Measurements from ENCODE around the gene BMPER.

BMPER gene

DNA sequence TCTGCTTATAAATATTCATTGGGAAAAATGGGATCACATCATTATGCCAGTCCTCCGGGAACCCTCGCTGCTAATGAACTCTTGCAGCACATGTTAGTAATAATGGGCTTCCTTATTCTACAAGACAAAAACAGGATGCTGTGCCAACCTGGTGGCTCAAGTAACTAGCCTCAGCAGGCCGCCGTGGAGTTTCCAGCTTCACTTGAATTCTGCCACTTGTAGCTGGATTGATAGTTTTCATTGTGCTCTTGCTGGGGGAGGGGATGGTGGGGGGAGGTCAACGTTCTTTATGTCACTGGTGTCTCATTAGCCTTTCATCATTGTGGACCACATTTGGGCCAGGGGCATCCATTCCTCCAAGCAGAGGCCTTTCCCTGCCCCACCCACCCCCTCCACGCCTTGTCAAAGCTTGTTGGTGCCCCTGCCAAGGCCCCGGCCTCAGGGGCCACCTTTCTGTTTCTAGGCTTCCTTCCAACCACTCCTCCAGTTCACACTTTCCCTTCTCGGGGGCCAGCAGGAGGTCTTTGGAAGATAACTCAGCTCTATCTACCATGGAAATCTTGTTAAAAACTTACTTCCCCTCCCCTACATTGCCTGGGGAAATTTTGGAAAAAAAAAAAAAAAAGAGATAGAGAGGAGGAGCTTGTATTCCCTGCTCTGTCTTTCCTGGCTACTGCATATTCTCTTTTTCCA is 153.9 kb downstream of the BMPER start:
- no peak for FAIRE-seq
- no peak for DNase-seq (ENCODE audit: insufficient read length)
- no peak for TF ChIP-seq POLR2AphosphoS5 (IDR thresholded peaks at IDR 0.05; ENCODE audit: low read depth, low read length)
- TF ChIP-seq POLR2A (IDR thresholded peaks at IDR 0.05; ENCODE audit: low read depth, low read length), result no peak
- TF ChIP-seq TAF1 (IDR thresholded peaks at IDR 0.05; ENCODE audit: borderline replicate concordance, low read depth, low read length), result no peak

DNA sequence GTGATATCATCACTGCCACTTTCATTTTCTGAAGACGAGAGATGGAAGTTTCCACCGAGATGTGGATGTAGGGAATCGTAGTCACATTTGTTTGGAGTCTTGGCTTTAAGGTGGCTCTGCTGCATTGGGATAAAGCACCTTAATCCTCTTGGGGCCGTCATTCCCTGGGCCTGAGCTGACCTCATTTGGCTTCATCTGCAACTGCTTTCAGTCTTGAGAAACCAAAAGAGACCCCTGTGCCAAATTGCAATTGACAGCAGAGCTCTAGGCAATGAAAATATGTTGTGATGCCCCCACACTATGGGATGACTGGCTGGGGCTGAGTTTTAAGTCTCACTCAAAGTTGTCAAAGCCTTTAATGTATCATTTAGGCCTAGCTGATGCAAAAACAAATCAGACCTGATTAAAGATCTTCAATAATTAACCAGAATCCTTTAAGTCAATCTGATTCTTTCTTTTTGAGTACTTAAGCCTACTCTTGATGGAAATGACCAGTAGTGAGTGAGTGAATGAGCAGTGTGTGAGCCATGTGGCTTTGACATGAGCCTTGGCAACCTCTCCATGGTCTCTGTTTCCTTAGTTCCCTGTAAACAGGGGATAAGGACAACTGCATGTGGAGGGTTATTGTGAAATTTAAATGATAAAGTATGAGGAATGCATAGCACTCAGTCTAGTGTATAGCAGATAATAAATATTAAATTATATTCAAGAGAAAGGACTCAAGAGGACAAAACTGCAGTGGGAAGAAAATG is 155.0 kb downstream of the BMPER start:
- no peak for DNase-seq (ENCODE audit: insufficient read length)
- FAIRE-seq, result no peak
- TF ChIP-seq POLR2A (IDR thresholded peaks at IDR 0.05; ENCODE audit: low read depth, low read length) (no peak), TAF1 (IDR thresholded peaks at IDR 0.05; ENCODE audit: borderline replicate concordance, low read depth, low read length) (no peak), POLR2AphosphoS5 (IDR thresholded peaks at IDR 0.05; ENCODE audit: low read depth, low read length) (no peak)

DNA sequence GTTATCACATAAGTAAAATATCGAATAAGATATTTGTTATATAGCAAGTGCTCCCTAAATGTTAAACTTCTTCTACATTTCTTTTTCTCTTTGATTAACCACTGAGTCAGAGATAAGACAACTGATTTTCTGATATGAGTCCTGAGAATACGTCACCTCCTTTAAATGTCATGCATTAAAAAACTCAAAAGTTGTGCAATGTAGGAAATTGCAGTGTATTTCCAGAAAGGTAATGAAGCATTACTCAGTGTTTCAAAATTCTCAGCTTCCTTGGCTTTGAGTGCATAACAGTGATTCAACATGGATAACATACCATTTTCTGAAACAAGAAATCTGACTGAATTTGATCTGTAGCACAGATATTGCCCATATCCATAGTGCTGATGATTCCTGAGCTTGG is 155.8 kb downstream of the BMPER start:
- no peak for DNase-seq (ENCODE audit: insufficient read length)
- TF ChIP-seq POLR2AphosphoS5 (IDR thresholded peaks at IDR 0.05; ENCODE audit: low read depth, low read length) (no peak), POLR2A (IDR thresholded peaks at IDR 0.05; ENCODE audit: low read depth, low read length) (no peak), TAF1 (IDR thresholded peaks at IDR 0.05; ENCODE audit: borderline replicate concordance, low read depth, low read length) (no peak)
- FAIRE-seq, result no peak

DNA sequence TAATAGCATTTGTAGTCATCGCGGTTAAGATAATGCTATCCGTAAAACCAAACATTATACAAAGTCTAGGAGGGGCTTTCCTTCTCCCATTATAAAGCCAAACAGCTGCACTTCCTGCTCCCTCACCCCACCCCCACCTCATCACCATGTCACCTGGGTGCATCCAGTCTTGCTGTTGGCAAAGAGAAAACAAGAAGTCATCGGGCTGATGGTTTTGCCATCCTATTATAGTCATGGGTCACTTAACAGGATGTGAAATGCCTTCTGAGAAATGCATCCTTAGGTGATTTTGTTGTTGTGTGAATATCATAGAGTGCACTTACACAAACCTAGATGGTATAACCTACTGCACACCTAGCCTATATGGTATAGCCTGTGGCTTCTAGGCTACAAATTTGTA is 157.0 kb downstream of the BMPER start:
- TF ChIP-seq POLR2A (IDR thresholded peaks at IDR 0.05; ENCODE audit: low read depth, low read length), result no peak
- TF ChIP-seq TAF1 (IDR thresholded peaks at IDR 0.05; ENCODE audit: borderline replicate concordance, low read depth, low read length), result no peak
- TF ChIP-seq POLR2AphosphoS5 (IDR thresholded peaks at IDR 0.05; ENCODE audit: low read depth, low read length), result no peak
- DNase-seq (ENCODE audit: insufficient read length), result no peak
- FAIRE-seq, result no peak

DNA sequence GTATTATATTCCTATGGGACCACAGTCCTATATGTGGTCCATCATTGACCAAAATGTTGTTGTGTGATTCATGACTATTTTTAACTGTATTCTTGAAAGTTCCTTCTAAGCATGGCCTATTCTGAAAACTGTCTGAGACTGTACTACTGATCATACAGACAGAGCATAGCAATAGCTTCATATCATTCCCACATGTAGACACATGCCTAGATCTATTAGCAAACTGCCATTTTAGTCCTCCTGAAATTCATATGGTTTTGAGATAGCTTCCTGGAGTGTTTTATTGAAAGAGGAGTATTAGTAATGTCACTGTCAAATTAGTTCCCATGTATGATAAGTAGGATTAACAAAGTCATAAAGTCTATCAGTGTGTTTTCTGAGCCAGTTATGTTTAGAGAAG is 157.5 kb downstream of the BMPER start:
- DNase-seq (ENCODE audit: insufficient read length) (no peak), FAIRE-seq (no peak)
- TF ChIP-seq POLR2AphosphoS5 (IDR thresholded peaks at IDR 0.05; ENCODE audit: low read depth, low read length), result no peak
- no peak for TF ChIP-seq TAF1 (IDR thresholded peaks at IDR 0.05; ENCODE audit: borderline replicate concordance, low read depth, low read length)
- TF ChIP-seq POLR2A (IDR thresholded peaks at IDR 0.05; ENCODE audit: low read depth, low read length), result no peak

DNA sequence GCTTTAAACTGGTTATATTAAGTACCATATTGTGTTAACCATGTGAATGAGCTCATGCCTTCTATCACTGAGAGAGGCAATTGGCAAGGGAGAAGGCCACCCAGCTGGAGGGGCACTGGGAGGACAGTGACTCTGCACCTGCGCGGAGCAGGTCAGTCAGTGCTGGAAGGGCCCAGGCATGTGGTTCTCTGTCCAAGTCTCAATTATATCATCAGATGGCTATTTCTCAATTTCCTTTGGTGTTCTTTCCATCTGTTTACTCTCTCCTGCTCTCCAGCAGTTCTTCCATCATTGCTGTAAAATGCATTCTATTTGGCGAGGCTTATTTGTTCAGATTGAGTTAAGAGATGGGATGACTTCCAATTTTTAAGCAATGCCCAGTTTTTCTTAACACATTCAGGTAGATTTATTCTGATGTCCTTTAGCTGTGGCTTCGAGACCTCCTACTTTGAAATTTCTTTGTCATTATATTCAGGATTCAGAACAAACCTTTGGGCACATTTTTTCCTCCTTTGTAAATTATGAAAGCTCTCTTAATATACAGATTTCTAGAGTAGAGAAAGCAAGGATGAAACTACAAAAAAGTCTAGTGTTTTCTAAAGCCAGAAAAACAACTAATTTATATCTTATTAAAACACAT is 159.3 kb downstream of the BMPER start:
- TF ChIP-seq POLR2A (IDR thresholded peaks at IDR 0.05; ENCODE audit: low read depth, low read length) (no peak), TAF1 (IDR thresholded peaks at IDR 0.05; ENCODE audit: borderline replicate concordance, low read depth, low read length) (no peak), POLR2AphosphoS5 (IDR thresholded peaks at IDR 0.05; ENCODE audit: low read depth, low read length) (no peak)
- DNase-seq (ENCODE audit: insufficient read length) (no peak), FAIRE-seq (no peak)

DNA sequence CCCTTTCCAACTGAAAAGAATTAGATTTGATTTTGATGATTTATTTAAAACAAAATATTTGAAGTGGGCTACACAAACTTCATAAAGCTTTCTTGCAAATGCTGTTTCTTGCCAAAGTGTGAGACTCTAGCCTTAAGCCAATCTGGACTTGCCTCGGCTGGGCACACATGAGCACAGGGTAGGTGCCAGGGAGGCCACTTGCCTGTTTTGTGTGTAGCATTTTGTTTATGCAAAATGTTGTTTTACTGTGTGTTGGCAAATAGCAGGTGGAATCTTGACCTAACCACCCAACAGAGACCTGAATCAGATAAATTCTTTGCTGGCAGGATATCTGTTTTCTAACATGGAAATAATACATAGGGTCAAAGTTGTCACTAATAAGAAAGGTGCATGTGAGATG is 161.1 kb downstream of the BMPER start:
- TF ChIP-seq POLR2AphosphoS5 (IDR thresholded peaks at IDR 0.05; ENCODE audit: low read depth, low read length), result no peak
- TF ChIP-seq TAF1 (IDR thresholded peaks at IDR 0.05; ENCODE audit: borderline replicate concordance, low read depth, low read length), result no peak
- no peak for TF ChIP-seq POLR2A (IDR thresholded peaks at IDR 0.05; ENCODE audit: low read depth, low read length)
- FAIRE-seq (no peak), DNase-seq (ENCODE audit: insufficient read length) (no peak)

DNA sequence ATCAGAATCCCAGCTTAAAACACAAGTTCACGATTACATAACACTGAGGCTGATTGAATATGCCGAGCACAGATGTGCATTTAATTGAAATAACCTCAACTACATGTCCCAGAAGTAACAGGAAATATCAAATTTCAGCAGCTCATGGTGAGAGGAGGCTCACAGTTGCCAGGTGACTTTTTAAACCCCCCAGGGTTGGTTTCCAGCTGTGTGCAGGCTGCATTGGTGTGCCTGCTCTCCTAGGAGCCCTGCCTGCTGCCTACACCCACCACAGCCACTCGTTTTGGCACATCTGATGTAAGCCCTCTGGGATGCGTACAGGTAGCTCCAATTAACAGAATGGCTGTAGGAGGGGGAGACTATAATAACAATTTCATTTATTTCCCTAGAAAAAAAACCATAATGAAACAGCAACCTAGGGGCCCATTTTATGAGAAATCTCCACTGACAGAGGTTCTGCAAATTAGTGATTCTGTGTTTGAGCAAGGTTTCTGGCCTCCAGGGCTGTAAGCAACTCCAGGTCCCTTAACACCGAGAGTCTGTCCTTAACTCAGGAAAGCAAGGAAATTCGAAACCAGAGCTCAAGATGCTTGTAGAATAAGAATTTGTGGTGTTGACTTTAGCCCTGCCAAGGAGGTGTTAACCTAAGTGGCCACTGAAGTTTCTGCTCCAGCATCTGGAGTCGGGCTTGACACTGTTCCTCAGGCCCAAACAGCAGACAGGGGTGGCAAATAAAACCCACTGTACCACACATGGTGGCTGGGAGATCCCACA is 161.9 kb downstream of the BMPER start:
- DNase-seq (ENCODE audit: insufficient read length), result no peak
- no peak for FAIRE-seq
- TF ChIP-seq TAF1 (IDR thresholded peaks at IDR 0.05; ENCODE audit: borderline replicate concordance, low read depth, low read length), result no peak
- TF ChIP-seq POLR2A (IDR thresholded peaks at IDR 0.05; ENCODE audit: low read depth, low read length), result no peak
- TF ChIP-seq POLR2AphosphoS5 (IDR thresholded peaks at IDR 0.05; ENCODE audit: low read depth, low read length), result no peak

DNA sequence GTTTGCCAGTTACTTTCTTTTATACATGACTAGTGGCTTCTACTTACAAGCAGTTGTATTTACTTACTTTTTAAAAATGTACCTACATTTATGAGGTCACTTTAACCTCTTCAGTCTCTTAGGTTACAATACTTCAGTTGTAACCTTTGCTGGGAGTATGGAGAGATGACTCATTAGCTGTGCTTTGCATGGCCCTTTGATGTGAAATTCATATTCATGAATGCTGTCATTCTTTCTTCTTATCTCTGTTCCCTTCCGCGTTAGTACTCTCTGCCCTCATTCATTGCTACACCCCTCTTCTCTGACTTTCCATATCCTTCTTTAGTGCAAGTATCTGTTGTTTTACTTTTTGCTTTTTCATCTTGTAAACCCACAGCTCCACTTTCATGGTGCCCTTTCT is 164.3 kb downstream of the BMPER start:
- DNase-seq (ENCODE audit: insufficient read length) (no peak), FAIRE-seq (no peak)
- TF ChIP-seq TAF1 (IDR thresholded peaks at IDR 0.05; ENCODE audit: borderline replicate concordance, low read depth, low read length) (no peak), POLR2AphosphoS5 (IDR thresholded peaks at IDR 0.05; ENCODE audit: low read depth, low read length) (no peak), POLR2A (IDR thresholded peaks at IDR 0.05; ENCODE audit: low read depth, low read length) (no peak)

DNA sequence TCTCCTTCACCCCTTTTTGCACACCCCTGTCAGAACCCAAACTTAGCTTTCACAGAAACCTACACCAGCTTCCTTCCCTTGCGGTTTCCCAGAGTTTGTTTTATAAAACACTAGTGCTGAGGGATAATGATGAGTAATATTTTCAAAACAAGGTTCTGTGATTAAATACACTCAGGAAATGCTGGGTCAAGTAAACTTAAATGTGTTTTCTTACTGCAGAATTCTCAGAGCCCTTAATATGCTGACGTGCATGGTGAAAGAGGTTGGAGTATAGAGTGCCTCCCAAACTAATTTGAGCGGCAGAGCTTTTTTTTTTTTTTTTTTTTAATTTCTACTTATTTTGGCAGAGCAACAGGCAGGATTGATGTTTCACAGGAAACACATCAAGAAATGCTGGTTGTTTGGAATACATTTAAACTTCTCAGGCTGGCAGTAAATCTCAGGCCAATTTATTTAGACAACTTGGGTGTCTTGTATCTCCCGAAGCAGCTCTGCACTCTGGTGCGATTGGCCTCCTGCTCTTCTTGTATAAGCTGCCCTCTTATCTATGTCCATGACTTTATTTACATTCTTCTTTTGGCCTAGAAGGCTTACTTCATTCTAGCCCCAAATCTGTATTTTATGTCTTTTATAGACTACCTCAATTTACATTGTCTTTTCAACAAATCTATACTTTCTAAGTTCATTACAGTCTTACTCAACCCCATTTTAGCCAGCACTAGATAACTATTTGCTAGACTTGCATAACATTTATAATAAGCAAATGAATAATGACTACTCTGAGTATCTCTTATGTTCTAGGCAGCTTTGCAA is 165.4 kb downstream of the BMPER start:
- TF ChIP-seq POLR2AphosphoS5 (IDR thresholded peaks at IDR 0.05; ENCODE audit: low read depth, low read length) (no peak), POLR2A (IDR thresholded peaks at IDR 0.05; ENCODE audit: low read depth, low read length) (no peak), TAF1 (IDR thresholded peaks at IDR 0.05; ENCODE audit: borderline replicate concordance, low read depth, low read length) (no peak)
- DNase-seq (ENCODE audit: insufficient read length) (no peak), FAIRE-seq (no peak)

Data from GM12892 (cell line).